HG03565 (cell line): ENCODE measurements around the gene GNAQ.
"Not testable (repeated sequence)": the region's sequence is repeated elsewhere in the genome, so short reads cannot be mapped to it uniquely, and the experiment has no call there.

Experiments used
- ATAC-seq: cut with Tn5 transposase; IDR thresholded peaks from one replicate; pipeline ENCODE4 v1.9.1; 2021; ENCODE audit warnings: mild to moderate bottlenecking, moderate library complexity; ENCODE audit not compliant: unreplicated experiment

The GNAQ gene

DNA sequence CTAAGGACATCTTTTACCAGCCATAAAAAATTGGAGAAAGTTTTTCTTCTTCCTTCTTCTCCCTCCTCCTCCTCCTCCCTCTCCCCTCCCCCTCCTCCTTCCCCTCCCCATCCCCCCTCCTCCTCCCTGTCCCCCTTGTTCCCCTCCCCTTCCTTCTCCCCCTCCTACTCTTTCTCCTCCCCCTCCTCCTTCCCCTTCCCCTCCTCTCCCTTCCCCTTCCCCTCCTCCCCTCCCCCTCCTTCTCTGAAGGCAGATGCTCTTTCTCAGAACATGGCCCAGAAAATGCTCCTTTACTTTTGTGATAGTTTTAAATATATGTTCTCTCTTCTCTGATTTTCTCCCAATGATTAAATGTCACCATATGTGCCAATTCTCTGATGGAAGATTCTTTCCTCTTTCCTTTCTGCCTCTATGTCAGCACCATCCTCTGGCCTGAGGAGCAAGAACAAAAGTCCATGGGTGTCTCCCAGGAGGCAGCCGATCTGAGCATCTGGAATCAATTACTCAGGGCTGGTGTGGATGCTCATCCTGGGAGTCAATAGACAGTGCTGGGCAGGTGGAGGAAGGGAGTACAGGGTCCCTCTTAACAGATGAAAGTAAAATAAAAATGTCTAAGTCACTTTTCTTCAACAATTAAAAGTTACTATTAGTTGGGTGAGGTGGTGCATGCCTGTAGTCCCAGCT is 320.5 kb downstream of the GNAQ start:
- ATAC-seq: no peak

DNA sequence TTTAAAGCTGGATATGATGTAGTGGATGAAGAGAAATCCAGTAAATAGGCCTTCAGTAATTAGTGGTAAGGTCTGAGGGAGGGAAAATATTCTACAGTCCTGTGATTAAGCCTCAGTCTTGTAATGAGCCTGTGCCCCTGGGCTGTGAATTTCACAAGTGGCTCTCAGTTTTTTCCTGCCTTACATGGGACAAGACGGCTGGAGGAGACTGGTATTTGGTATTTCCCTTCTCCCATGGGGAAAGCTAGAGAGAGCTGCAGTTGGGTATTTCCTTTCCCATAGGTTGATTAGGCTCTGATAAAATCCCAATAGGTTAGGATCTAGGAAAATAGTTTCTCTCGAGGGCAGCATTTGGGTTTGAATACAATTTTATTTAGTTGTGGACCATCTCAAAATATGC is 321.3 kb downstream of the GNAQ start:
- no peak for ATAC-seq

DNA sequence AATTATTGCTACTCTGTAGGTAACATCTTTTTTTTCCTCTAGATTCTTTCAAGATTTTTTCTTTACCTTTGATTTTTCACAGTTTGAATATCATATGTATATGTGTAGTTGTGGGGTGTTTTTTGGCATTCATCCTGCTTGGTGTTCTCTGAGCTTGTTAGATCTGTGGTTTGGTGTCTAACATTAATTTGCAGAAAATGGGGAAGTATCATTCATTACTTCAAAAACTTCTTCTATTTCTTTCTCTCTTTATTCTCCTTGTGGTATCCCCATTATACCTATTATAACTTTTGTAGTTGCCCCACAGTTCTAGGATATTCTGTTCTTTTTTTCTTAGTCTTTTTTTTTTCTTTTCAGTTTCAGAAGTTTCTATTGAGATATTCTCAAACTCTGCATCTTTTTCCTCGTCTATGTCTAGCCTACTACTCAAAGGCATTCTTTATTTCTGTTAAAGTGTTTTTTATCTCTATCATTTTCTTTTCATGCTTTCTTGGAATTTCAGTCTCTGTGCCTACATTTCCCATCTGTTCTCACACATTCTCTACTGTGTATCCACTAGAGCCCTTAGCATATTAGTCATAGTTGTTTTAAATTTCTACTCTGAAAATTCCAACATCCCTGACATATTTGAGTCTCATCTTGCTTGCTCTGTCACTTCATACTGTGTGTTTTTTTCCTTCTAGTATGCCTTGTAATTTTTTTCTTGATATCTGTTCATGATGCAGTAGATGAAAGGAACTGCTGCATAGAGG is 323.4 kb downstream of the GNAQ start:
- ATAC-seq: no peak

DNA sequence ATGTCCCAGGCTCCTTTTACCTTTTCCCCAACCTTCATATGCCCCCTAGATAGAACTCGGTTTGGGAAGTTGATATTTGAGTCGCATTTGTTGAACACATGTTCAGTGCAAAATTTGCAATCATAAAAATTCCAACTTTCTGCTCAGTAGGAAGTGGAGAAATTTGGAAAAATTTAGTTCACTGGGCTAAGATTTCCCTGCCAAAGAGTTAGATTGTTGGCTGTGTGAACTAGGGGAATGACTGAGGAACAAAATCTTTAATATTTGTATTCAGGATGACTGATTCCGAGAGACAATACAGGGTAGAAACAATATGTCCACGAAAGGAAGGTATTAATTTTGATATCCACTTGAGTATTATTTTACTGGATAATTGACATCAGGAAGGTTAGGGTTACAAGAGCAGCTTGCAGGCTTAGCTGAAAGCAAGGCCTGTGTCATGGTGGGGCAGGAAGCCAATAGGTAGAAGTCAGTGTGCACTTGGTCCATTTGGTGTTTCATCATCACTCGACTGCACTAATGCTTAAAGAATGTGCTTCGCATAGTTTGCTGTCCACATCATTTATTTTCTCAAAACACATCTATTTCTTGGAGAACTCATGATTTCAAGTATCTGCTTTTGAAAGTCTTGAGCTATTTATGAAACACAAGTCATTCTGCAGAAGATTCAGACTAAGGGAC is 324.1 kb downstream of the GNAQ start:
- no peak for ATAC-seq

DNA sequence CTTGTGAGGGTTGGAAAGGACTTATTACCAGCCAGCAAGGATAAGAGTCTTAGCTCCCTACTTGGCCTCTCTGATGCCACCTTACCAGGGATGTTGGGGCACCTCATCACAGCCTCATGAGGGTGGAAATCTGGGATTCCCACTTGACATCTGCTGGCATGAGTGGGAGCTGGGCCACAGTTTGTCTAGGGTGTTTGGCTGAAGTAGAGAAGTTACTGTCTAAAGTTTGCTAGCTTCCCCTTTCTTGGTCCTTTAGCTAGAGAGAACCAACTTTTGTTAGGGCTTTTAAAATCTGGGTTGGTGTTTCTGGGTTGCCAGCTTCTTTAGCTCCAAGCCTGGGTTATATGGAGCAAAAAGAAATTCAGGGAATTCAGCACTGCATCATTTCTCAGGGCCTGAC is 326.0 kb downstream of the GNAQ start:
- ATAC-seq: no peak

GRCh38 chr9:77702521-77703390 is 328.9 kb downstream of the GNAQ start:
- not testable (repeated sequence) for ATAC-seq

DNA sequence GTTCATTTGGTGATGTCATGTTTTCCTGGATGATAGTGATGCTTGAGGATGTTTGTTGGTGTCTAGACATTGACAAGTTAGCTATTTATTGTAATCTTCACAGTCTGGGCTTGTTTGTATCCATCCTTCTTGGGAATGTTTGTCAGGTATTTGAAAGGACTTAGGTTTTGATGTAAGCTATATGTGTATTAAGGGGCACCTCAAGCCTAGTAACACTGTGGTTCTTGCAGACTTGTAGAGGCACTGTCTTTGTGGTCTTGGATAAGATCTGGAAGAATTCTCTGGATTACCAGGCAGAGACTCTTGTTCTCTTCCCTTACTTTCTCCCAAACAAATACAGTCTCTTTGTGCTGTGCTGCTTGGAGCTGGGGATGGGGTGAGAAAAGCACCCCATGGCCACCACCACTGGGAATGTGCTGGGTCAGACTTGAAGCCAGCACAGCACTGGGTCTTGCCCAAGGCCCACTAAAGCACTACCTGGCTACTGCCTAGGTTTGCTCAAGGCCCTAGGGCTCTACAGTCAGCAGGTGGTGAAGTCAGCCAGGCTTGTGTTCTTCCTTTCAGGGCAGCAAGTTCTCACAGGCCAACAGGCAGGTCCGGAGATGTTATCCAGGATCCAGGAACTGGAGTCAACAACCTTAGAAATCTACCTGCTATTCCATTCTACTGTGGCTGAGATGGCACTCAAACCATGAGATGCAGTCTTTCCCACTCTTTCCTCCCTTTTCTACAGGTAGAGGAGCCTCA is 334.2 kb downstream of the GNAQ start:
- no peak for ATAC-seq

GRCh38 chr9:77690723-77691122 is 340.9 kb downstream of the GNAQ start:
- ATAC-seq: not testable (repeated sequence)

GRCh38 chr9:77690119-77690518 is 341.5 kb downstream of the GNAQ start:
- ATAC-seq: not testable (repeated sequence)

DNA sequence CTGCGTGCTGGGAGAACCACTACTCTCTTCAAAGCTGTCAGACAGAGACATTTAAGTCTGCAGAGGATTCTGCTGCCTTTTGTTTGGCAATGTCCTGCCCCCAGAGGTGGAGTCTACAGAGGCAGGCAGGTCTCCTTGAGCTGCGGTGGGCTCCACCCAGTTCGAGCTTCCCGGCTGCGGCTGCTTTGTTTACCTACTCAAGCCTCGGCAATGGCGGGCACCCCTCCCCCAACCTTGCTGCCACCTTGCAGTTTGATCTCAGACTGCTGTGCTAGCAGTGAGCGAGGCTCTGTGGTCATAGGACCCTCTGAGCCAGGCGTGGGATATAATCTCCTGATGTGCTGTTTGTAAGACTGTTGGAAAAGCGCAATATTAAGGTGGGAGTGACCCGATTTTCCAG is 343.9 kb downstream of the GNAQ start:
- ATAC-seq: not testable (repeated sequence)

- no peak for ATAC-seq
Measured at GRCh38 chr9:77680581-77680980, 351.0 kb downstream of the GNAQ start.

DNA sequence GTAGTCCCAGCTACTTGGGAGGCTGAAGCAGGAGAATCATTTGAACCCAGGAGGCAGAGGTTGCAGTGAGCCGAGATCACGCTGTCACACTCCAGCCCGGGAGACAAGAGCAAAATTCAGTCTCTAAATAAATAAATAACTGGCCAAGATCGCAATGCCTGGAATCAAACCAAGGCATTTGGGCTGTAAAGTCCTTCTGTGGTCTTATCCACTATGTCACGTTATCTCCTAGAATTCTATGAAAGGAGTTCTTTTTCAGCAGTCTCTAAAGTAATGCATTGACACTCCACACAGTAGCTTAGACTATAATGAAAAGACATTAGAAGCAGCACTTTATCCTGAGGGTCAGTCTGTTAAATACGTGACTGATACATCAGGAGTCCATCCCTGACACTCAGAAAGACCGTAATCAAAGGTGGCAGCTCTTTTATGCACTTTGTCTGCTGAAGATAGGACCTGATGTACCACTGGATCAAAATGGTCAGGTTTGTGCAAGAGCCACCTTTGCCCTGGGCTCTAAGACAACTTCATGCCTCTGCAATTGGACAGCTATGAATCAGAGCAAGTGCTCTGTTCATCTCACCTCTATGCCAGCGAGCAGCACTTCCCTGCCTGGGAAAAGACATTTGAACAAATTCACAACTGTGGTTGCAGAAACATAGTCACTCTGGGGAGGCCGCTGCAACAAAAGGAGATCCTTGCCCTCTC is 351.8 kb downstream of the GNAQ start:
- no peak for ATAC-seq

GRCh38 chr9:77679088-77679487 is 352.5 kb downstream of the GNAQ start:
- ATAC-seq: no peak

DNA sequence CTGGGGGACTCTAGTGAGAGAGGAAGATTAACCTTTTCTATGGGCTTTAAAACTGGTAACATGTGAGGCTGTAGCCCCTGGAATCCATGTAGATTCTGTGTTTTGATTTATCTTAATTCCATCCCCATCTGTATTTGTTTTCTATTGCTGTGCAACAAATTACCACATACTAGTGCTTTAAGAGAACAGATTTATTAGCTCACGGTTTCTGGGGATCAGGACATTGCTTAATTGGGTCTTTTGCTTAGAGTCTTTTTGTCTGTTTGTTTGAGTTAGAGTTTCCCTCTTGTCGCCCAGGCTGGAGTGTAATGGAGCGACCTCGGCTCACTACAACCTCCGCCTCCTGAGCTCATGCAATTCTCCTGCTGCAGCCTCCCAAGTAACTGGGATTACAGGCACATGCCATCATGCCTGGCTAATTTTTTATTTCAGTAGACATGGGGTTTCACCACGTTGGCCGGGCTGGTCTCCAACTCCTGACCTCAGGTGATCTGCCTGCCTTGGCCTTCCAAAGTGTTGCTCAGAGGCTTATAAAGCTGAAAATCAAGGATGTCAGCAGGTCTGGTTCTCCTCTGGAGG is 353.6 kb downstream of the GNAQ start:
- no peak for ATAC-seq

DNA sequence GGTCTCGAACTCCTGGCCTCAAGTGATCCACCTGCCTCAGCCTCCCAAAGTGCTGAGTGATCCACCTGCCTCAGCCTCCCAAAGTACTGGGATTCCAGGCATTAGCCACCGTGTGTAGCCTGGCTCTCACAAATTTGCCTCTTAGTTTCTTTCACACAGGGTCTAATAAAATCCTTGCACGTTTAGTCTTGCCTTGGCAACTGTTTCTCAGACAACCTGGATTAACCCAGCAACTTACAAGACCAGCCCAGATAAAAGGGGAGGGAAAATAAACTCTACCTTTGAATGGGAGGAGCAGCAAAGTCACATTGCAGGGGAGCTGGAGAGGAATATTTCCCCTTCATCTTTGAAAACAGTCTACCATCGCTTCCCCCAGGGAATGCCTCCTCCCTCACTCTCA is 354.2 kb downstream of the GNAQ start:
- no peak for ATAC-seq

DNA sequence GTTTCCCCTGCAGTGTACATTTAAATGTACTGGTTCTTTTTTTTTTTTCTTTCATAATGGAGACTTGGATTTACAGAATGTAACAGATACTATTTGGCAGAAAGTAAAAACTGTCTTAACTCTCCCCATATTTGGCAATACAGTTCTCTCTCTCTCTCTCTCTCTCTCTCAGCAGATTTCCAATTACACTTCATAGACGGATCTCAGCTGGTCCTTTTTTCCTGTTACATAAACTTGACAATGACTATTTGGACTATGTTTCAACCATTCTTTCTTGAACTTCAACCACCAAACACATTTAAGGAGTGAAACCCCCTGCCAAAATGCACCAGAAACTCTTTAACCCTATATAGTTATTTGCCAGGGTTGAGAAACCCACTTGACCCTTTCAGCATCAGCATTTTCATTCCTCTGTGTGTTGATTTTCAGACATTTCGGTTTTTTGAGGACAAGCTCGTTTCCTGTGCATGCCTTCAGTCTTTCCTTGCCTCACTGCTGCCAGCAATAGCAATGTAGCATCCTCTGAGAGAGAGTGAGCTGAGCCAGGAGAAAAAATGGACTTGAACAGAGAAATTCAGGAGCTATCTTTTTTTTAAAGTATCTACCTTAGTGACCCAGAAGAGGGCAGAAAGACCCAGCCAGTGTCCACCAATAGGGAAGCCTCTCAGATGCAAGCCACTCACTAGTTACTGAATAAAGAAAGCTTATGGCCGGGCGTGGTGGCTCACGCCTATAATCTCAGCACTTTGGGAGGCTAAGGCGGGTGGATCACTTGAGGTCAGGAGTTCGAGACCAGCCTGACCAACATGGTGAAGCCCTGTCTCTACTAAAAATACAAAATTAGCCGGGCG is 357.4 kb downstream of the GNAQ start:
- ATAC-seq: no peak

DNA sequence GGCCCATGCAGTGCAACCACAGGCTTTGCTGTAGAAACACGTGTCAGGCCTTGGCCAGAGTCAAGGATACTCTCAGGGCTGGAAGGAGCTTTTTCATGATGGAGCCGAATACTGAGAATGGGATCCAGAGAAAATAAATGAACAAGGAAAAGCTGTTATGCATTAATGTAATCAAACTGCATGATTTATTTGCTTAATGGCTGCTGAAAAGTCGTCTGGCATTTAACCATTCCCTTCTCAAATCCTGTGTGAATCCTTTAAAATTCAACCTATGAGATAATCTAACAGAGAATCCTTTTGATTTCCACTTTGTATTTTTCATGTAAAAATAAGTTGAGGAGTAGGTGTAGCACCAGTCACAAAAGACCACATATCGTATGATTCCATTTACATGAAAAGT is 359.4 kb downstream of the GNAQ start:
- ATAC-seq: no peak

DNA sequence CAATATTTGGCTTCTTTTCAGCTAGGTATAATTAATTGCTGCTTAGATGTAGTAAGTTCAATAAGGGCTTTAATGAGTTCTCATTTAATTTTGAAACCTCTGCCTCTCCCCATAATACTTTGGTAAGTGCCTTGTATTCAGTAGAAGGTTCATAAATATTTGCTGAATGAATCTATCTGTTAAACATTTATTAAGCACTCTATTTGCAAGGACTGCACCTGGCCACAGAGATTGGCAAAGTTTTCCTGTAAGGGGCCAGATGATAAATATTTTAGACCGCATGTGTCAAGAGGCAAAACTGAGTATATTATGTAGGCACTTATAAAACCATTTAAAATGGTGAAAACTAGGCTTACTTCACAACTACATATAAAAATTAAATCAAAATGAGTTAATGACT is 364.5 kb downstream of the GNAQ start:
- ATAC-seq: no peak
